ENCODE measurements around the gene KLHL18.
"Not testable (repeated sequence)": the region's sequence is repeated elsewhere in the genome, so short reads cannot be mapped to it uniquely, and the experiment has no call there.

DNA sequence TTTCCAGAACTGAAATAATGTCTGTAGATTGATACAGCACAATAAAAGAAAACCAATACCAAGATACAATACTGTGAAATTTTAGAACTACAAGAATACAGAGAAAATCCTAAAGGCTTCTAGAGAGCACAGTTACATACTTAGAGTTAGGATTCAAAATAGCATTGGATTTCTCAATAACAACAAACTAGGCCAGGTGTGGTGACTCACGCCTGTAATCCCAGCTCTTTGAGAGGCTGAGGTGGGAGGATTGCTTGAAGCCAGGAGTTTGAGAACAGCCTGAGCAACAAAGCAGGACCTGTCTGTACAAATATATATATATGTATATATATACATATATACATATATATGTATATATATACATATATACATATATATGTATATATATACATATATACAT lies 33.4 kb downstream of the KLHL18 start:
- TF ChIP-seq, protein P1, sequence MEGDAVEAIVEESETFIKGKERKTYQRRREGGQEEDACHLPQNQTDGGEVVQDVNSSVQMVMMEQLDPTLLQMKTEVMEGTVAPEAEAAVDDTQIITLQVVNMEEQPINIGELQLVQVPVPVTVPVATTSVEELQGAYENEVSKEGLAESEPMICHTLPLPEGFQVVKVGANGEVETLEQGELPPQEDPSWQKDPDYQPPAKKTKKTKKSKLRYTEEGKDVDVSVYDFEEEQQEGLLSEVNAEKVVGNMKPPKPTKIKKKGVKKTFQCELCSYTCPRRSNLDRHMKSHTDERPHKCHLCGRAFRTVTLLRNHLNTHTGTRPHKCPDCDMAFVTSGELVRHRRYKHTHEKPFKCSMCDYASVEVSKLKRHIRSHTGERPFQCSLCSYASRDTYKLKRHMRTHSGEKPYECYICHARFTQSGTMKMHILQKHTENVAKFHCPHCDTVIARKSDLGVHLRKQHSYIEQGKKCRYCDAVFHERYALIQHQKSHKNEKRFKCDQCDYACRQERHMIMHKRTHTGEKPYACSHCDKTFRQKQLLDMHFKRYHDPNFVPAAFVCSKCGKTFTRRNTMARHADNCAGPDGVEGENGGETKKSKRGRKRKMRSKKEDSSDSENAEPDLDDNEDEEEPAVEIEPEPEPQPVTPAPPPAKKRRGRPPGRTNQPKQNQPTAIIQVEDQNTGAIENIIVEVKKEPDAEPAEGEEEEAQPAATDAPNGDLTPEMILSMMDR (conservative IDR thresholded peaks at IDR 0.05; ENCODE audit: low read length) = not testable (repeated sequence)
- TF ChIP-seq EZH2phosphoT487 (IDR thresholded peaks at IDR 0.05; ENCODE audit: borderline replicate concordance, low read depth, low read length) = not testable (repeated sequence)

Data from OCI-LY7 (cell line).